Measurements from ENCODE around the gene HSPA12B.

GRCh38 chr20:3704087-3704486 is 28.4 kb upstream of the HSPA12B start:
- TF ChIP-seq ZNF8 (CRISPR knock-in tag; IDR thresholded peaks at IDR 0.05) (no peak), ZFP3 (CRISPR knock-in tag; IDR thresholded peaks at IDR 0.05) (no peak), ISL1 (CRISPR knock-in tag; IDR thresholded peaks at IDR 0.05) (no peak), PATZ1 (CRISPR knock-in tag; IDR thresholded peaks at IDR 0.05; ENCODE audit: borderline replicate concordance) (no peak), ZNF565 (CRISPR knock-in tag; conservative IDR thresholded peaks at IDR 0.05; ENCODE audit: low read depth) (no peak), ZNF70 (CRISPR knock-in tag; IDR thresholded peaks at IDR 0.05) (no peak), POU6F1 (CRISPR knock-in tag; IDR thresholded peaks at IDR 0.05; ENCODE audit: borderline replicate concordance, low read depth) (no peak), GLIS3 (CRISPR knock-in tag; IDR thresholded peaks at IDR 0.05) (no peak), OSR1 (CRISPR knock-in tag; IDR thresholded peaks at IDR 0.05) (no peak), CSDC2 (CRISPR knock-in tag; IDR thresholded peaks at IDR 0.05) (no peak), CREB5 (CRISPR knock-in tag; IDR thresholded peaks at IDR 0.05; ENCODE audit: low read depth) (no peak), CSRNP3 (CRISPR knock-in tag; IDR thresholded peaks at IDR 0.05) (no peak)

Data from SK-N-SH treated with all-trans-retinoic acid at 6 μM for 48 hours (cell line).